ENCODE data around the gene MTMR10. TPM values are rescaled to one million over a fixed set of nuclear protein-coding genes. Genes with fewer than 3 reads are reported as not detected.

Gene MTMR10
- total and polyA plus RNA-seq, 2 of the 4 experiments (the other 2 are of a cell fraction) = 11.2 to 13.8 TPM

DNA sequence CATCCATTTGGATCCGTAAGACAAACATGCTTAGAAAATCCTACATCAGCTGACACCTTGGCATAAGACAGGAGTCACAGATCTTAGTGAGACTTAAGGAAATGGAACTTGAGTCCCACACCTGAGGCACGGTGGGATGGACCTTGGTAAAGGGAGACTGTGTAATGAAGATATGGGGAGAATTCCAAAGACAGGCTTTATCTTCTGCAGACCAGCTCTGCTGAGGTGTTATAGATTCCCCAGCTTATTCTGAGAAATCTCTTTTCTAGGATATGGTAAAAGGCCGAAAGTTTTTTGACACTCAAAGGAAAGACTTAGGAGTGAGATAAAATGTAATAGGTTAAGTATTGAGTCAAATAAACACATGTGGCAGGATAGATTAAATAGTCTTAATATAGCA is 8.3 kb upstream of the MTMR10 start:
- Histone ChIP-seq H3K9me3 (ENCODE audit: control insufficient read depth, insufficient read depth, low read length) (0 out of 2 replicates have a peak, but pooled peaks cover 2% of the 10 kb centered on the region), H3K4ac (ENCODE audit: low read depth, low read length) (no peak overlapping the region), H3K18ac (ENCODE audit: low read depth, low read length) (no peak overlapping the region), H4K8ac (ENCODE audit: low read depth in 2 of 2, low read length in 2 of 2) (no peak overlapping the region), H3K27ac (ENCODE audit: insufficient read depth, low read length) (no peak overlapping the region), H2BK15ac (ENCODE audit: low read depth, low read length) (no peak overlapping the region), H3K79me1 (ENCODE audit: low read depth in 1 of 2, low read length in 2 of 2) (no peaks in the 10 kb centered on the region), H4K91ac (ENCODE audit: insufficient read depth, low read depth, low read length) (no peak overlapping the region), H2AK5ac (ENCODE audit: low read depth, low read length) (no peak overlapping the region), H3K23ac (ENCODE audit: low read depth, low read length) (no peak overlapping the region), H2AK9ac (replicated peaks; ENCODE audit: low read depth, low read length, poor library complexity) (no peak overlapping the region), H3K4me3 (ENCODE audit: insufficient read depth, low read depth, low read length) (no peak overlapping the region), H3K14ac (replicated peaks; ENCODE audit: low read depth, low read length) (no peak overlapping the region), H2BK5ac (ENCODE audit: low read depth, low read length, poor library complexity, severe bottlenecking) (no peak overlapping the region), H2BK120ac (ENCODE audit: low read depth, low read length) (no peak overlapping the region), H2AFZ (replicated peaks; ENCODE audit: low read length, poor library complexity) (no peak overlapping the region), H4K20me1 (ENCODE audit: insufficient read depth, low read length) (no peaks in the 10 kb centered on the region), H3K36me3 (ENCODE audit: control insufficient read depth, insufficient read depth, low read length) (no peaks in the 10 kb centered on the region), H3K56ac (ENCODE audit: extremely low read depth, insufficient read depth, low read length) (no peak overlapping the region), H3K27me3 (ENCODE audit: control insufficient read depth, insufficient read depth, low read length) (peaks cover 10% of the 10 kb centered on the region), H4K5ac (ENCODE audit: low read depth, low read length) (no peak overlapping the region), H3K4me2 (ENCODE audit: low read depth, low read length) (no peak overlapping the region), H2BK20ac (ENCODE audit: low read depth, low read length) (no peak overlapping the region), H3K9me1 (ENCODE audit: insufficient read depth, low read length) (peaks cover 2% of the 10 kb centered on the region; the same call in 1 of the 2 replicates), H3K4me1 (ENCODE audit: control insufficient read depth, insufficient read depth, low read length) (peaks cover 2% of the 10 kb centered on the region), H3K9ac (ENCODE audit: low read depth, low read length) (no peak overlapping the region)
- in situ Hi-C loops (cut with MboI; ENCODE audit: low sequenced_read_pairs) (no loop called here), dilution Hi-C loops (cut with HindIII; ENCODE audit: low sequenced_read_pairs, unreplicated experiment) (no loop called here), intact Hi-C loops (cut with micrococcal nuclease) (loop anchor here (10.0 kb wide), 1 partner anchor 325 kb away; the partner anchor contains the start of gene KLF13)
- ChIA-PET POLR2A (ENCODE audit: unreplicated experiment) (no interaction called here), CTCF (no interaction called here)
- TF ChIP-seq FOS (IDR thresholded peaks at IDR 0.05; ENCODE audit: low read depth, low read length) (no peak), RCOR1 (IDR thresholded peaks at IDR 0.05; ENCODE audit: insufficient replicate concordance, low read length) (no peak), MXI1 (IDR thresholded peaks at IDR 0.05; ENCODE audit: borderline replicate concordance, low read depth, low read length) (no peak), CHD1 (IDR thresholded peaks at IDR 0.05; ENCODE audit: low read depth, low read length) (no peak), MAZ (IDR thresholded peaks at IDR 0.05; ENCODE audit: borderline replicate concordance, low read depth, low read length) (no peak), POLR2A (IDR thresholded peaks at IDR 0.05; ENCODE audit: low read depth, low read length) (no peak), SMC3 (IDR thresholded peaks at IDR 0.05; ENCODE audit: low read depth, low read length) (no peak)
- TF ChIP-seq, protein P1, sequence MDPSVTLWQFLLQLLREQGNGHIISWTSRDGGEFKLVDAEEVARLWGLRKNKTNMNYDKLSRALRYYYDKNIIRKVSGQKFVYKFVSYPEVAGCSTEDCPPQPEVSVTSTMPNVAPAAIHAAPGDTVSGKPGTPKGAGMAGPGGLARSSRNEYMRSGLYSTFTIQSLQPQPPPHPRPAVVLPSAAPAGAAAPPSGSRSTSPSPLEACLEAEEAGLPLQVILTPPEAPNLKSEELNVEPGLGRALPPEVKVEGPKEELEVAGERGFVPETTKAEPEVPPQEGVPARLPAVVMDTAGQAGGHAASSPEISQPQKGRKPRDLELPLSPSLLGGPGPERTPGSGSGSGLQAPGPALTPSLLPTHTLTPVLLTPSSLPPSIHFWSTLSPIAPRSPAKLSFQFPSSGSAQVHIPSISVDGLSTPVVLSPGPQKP (IDR thresholded peaks at IDR 0.05; ENCODE audit: borderline replicate concordance, low read depth, low read length) = no peak
- no CpG with 5 or more reads among the region's 3 CpGs for WGBS, 2 experiments (ENCODE audit: extremely low coverage in 2 of 2, insufficient read length in 1 of 2)
- DNase-seq = no peak
- ATAC-seq (ENCODE audit: low read depth) = no peak
- no TSS peak for BruUV-seq (replicated peaks)
